HTR-8/SVneo (cell line): ENCODE results near the gene TRAF3.
"Not testable (repeated sequence)": the region's sequence is repeated elsewhere in the genome, so short reads cannot be mapped to it uniquely, and the experiment has no call there.

Source experiments
- DNase-seq: peaks from one replicate; pipeline ENCODE4 v3.0.0; 2011; ENCODE audit warnings: low spot score, mixed read lengths; ENCODE audit not compliant: insufficient read length
- FAIRE-seq: peaks from 2 replicates; lab custom pipeline; 2011; peaks lifted over from hg19 to GRCh38; lab: Jason Lieb, UNC

TRAF3 gene

DNA sequence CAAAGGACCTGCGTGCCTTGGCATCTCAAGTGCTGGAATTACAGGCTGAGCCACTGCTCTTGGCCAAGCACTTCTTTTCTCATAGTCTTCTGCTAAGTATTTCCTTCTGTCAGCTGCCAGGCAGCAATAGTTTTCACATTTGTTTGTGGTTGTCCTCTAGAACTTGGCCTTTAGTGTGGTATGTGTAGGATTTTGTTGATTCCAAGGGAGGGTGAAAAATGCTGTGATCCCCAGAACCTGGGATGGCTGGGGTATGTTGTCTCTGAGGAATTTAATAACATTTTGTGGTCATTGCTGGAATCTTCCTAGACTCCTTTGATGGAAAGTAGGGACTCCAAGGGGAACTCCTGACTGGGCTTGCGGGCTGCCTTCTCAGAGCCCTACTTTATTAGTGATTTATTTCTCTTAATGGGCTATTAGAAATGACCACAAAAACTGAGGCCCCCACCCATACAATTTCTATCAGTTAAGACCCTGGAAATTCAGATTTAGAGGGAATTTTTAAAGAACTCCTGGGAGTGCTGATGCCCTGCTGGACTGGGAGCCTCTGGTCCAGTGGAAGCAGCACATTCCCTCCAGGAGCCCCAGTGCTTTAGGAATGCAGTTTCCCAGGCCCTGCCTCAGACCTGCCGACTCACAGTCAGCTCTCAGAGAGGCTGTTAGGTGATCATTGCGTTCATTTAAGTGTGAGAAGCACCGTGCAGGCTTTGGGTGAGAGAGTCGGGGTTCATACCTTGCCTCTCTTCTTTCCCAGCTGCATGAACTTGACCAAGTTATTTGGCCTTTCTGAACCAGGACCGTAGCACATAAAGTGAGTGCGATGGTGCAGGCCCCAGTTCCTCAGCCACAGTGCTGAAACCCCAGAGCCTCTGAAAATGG is 22.7 kb downstream of the TRAF3 start:
- FAIRE-seq (no peak), DNase-seq (peak; percentile 60)

DNA sequence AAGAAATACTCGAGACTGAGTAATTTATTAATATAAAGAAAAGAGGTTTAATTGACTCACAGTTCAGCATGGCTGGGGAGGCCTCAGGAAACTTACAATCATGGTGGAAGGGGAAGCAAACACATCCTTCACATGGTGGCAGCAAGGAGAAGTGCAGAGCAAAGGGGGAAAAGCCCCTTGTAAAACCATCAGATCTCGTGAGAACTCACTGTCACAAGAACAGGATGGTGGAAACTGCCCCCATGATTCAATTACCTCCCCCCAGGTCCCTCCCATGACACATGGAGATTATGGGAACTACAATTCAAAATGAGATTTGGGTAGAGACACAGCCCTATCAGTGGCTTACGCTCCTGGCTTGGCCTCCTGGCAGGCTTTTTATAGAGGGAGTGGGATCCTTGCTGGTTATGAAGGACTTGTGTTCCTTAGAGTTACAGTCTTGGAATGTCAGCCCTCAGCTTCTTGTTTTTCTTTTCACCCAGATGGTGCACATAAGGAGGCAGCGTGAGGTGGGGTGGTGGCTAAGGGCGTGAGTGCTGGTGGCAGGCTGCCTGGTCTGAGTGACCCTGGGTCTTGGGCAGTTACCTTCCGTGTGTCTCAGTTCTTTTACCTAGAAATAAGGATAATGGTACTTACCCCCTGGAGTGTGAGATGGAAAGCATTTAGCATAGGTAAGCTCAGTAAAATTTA is 25.7 kb downstream of the TRAF3 start:
- FAIRE-seq, result no peak
- DNase-seq, result no peak

DNA sequence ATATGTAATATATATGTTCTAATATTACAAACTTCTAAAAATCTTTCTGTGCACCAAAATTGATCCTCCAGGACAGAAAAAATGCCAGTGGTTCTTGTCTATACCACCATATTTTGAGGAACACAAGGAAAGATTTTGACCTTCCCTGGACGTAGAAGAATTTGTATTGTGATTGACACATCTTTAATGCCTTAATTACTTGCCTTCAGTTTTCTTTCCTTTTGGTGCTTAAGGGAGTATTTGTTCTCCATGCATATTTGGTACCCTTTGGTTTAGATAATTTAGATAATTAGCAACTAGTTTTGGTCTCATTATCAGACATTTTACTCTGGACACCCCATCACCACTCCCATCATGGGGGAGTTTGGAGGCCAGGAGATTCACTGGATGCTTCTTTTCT is 27.6 kb downstream of the TRAF3 start:
- FAIRE-seq, result no peak
- DNase-seq, result no peak

DNA sequence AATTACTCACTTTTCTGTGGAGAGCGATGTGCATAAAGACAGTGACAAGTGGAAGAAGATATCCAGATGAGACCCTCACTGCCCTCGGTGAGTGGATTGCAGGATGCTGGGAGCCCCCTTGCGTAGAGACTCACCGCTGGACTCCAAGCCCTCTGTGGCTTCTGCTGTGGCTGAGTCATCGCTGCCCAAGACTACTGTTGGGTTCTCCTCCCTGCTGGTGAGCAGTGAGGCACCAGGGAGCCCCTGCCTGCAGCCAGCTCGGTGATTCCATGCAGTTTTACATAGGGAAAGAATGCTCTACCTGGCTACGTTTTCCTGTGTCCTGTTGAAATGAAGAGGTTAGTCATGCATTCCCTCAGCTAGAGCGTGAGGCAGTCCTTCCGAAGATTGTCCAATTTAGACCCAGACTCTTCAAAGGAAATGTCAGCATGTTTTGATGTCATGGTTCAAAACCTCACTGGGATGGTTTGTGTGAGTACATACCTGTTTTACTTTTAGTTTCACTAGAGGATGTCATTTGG is 28.2 kb downstream of the TRAF3 start:
- FAIRE-seq (peak; percentile 4), DNase-seq (peak; percentile 63)

DNA sequence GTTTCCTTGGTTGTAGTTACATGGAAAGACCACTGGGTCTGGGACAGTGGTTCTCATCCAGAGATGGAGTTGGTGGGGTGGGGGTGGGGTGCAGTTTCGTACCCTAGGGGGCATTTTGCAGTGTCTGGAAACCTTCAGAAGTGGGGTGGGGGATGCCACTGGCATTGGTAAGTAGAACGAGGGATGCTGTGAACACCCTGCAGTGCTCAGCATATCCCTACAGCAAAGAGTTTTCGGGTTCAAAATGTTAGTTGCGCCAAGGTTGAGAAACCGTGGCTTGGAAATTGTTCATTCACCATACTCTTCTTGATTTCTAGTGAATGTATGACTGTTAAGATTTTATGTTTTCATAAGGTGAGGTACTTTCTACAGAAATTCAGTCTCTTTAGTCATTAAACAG is 28.7 kb downstream of the TRAF3 start:
- DNase-seq (no peak), FAIRE-seq (no peak)

DNA sequence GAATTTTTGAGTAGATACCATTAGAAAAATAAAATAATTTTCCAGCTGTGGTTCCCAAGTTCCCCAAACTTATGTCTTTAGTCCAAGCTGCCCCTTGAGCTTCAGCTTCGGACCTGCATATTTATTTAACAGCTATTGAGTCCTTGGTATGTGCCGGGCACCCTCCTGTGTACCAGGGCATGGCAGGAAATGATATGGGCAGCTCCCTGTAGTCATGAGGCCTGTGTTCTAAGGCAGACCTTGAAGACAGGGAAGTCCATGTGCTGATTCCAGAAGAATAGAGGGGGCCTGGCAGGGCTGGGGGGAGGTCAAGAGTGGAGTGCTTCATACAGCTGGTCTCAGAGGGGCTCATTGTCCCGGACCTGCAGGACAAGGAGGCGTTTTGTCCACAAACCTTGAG is 29.2 kb downstream of the TRAF3 start:
- FAIRE-seq, result no peak
- DNase-seq, result no peak

DNA sequence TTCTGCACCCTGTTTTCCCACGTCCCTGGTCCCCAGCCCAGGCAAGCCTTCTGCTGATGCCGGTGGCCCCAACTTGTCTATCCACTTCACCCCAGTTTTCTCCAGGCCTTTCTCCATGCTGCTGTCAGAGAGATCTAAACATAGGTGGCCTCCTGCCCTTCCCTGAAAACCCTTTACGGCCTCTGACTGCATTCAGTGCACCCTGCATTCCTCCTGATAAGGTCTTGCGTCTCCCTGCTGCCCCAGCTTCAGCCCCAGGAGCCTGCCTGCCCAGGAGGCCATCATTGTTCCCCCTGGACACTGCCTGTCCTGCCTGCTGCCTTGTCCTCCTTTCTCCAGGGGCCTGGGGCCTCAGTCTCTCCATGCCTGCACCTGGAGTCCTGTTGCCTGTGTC is 29.8 kb downstream of the TRAF3 start:
- DNase-seq (no peak), FAIRE-seq (no peak)

DNA sequence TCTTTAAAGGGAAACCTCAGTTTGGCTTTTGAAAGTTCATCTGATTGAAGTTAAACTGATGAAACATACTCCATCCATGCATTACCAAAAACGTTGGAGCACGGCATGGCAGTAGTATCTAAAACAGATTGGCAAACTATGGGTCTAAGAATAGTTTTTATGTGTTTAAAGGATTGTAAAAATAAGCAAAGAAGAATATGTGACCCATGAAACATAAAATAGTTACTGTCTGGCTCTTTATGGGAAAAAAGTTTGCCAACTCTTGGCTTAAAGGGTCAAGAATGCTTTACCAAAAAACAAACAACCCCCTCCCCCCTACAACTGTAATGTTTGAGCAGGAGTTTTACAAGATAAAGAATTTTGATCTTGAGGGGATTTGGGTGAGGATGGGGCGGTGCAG is 32.6 kb downstream of the TRAF3 start:
- DNase-seq (no peak), FAIRE-seq (no peak)

DNA sequence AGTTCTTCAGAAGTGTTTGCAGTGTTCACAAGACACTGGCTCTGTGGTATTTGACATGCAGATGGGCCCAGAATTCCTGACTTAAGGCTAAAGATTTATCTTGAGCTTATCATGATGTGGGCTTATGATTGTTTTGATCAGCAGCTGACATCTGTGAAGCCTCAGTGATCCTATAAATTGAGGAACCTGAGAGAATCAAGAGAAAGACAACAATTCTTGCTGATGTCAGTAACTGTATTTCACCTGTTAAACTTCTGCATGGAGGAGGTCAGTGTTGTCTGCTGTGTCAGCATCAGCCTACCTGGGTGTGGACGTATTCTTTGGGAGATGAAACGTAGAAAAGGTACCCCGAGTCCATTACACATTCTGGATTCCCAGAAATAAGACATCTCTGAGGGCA is 33.3 kb downstream of the TRAF3 start:
- DNase-seq (no peak), FAIRE-seq (no peak)

DNA sequence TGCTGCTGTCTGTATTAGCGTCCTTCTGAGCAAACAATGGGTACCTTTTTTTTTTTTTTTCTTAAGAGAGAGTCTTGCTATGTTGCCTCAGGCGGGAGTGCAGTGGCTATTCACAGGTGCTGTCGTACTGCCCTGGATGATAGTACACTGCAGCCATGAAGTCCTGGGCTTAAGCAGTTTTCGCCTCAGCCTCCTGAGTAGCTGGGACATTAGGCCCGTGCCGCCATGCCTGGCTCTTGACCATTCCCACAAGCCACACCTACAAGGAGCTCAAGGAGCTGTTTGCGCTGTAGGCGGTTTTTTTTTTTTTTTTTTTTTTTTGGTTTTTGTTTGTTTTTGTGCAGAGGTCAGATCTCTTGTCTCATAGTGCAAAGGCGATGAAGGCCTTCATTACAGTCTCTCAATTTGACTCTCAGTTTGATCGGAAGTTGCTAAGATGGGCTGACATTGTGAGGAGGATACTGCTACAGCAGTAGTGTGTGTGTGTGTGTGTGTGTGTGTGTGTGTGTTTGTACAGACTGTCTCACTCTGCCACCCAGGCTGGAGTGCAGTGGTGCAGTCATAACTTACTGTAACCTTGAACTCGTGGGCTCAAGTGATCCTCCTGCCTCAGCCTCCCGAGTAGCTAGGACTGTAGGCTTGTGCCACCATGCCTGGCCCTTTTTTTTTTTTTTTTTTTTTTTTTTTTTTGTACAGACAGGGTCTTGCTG is 34.2 kb downstream of the TRAF3 start:
- FAIRE-seq, result no peak

DNA sequence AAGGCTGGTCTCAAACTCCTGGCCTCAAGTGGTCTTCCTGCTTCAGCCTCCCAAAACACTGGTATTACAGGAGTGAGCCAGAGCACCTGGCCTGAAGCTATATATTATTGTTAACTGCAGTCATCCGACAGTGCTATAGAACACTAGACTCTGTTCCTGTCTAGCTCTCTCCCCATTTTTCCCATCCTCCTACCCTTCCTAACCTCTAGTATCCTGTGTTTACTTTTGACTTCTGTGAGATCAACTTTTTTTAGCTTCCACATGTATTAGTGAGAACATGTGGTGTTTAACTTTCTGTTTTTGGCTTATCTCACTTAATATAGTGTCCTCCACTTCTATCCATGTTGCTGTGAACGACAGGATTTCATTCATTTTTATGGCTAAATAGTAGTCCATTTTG is 34.7 kb downstream of the TRAF3 start:
- FAIRE-seq (no peak), DNase-seq (no peak)

More for the DNA sequence above, 34.2 kb downstream of the TRAF3 start:
- no peak for DNase-seq

DNA sequence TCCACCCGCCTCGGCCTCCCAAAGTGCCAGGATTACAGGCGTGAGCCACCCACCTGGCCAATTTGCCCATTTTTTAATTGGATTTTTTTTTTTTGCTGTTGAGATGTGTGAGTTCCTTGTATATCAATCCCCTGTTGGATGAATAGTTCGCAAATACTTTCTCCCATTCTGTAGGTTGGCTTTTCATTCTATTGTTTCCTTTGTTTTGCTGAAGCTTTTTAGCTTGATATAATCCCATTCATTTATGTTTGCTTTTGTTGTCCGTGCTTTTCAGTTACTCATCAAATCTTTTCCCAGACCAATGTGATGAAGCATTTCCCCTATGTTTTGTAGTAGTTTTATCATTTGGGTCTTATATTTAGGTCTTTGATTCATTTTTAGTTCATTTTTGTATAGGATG is 36.4 kb downstream of the TRAF3 start:
- DNase-seq, result no peak
- no peak for FAIRE-seq

DNA sequence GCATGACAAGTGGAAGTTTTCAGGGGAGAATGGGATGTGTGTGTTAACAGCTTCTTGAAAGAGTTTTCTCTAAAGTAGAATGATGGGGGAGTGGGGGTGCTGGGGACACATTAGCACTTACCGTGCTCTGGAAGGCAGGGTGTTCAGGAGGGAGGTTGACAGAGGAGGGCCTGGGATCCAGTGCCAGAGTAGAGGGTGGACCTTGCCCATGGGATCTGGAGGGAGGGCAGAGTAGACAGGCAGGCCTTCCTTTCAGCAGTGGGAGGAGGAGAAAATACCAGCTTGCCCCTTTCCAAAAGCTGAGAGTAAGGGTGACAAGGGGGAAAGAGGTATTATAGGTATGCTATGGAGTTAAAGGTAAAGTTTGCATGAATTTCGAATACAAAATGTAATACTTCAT is 40.1 kb downstream of the TRAF3 start:
- DNase-seq, result no peak
- no peak for FAIRE-seq

DNA sequence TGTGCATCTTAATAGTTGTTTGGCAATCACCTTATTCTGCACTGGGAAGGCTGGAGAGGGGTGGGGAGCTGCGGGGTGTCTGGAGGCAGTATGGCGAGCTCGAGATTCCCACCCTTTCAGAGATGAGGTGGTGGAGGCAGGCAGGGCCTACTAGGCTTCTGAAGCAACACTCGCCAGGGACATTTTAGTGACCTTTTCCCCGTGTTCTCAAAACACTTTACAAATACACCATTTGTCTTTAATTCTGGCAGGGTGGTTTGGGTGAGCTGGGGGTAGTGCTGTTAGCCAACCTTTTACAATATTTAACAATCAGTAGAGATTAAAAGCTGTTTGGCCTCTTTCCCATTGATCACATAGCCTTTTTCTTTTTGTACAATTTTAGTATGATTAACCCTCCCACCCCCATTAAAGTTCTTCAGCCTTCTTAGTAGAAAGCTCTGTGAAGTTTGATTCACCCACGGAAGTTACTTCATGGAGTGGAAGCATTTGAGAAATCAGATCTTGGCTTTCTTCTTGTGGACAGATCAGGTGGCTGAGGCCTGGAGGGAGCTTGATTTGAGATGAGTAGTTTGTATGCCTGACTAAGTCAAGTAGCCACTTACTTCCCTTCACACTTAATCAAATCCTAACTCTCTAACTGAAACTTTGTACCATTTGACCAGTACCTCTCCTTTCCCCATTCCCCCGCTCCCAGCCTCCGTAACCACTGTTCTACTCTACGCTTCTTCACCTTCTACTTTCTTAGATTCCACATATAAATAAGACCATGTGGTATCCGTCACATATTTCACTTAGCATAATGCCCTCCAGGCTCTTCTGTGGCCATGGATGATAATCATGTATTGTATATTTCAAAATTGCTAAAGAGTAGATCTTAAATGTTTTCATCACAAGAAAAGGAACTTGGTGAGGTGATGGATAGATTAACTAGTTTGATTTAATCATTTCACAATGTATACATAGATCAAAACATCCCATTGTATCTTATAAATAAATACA is 41.0 kb downstream of the TRAF3 start:
- FAIRE-seq (no peak), DNase-seq (no peak)

DNA sequence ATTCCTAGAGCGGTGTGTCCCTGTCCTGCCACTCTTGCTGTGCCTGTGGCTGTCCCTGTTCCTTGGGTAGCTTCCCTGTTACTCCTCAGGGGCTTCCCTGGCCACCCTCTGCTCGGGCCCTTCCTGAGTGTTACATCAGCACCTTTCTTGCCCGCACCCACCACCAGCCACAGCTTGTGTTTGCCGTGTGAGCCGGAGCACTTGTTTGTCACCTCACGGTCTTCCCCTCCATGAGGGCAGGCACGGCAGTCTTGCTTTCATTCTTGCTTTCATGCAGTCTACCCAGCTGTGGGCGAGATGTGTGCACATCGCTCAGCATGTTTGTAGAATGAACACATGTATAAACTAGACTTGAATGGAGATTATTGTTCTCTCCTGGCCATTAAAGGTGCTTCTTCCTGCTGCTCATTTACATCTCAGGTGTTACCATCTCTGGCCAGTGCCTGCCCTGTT is 42.0 kb downstream of the TRAF3 start:
- FAIRE-seq (no peak), DNase-seq (no peak)

DNA sequence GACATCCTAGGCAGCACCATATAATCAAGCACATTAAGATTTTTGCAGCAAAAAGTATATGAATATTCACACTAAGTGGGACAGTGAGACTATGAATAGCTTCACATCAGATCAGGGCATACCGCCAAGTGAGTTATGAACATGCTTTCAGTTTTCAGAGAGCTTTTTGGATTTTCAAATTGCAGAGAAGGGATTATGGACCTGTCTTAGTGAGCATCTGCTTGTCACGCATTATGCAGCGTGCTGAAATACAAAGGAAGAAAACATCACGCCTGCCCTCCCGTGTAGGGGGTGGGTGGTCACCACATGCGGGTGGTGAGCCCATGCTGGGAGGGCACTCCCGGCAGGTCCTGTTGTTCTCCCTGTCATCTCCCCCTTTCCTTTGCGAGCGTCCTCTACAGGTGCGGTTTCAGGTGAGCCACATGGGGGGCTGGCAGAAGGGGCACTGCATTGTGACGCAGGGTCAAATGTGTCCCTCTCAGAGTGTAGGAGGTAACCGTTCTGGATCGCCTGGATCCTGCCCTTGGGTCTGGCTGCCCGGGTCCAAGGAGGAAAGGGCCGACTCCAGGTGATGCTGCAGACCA is 42.6 kb downstream of the TRAF3 start:
- no peak for DNase-seq
- no peak for FAIRE-seq

DNA sequence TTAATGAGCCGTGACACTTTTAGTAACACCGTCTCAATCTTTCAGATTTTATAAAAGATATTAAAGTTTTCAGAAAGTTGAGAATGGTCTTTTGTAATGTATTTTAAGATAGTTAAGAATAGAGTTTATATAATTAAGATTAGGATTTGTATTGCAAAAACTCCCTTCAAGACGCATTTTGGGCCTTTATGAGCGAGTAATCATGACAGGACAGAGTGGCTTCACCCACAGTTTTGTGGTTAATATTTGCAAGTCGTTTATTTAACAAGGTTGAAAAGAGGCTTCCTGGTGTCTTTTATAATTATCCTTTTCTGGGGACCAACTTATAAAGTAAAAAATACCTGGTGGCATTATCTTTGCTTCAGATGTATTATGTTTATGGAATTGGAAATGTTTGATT is 44.0 kb downstream of the TRAF3 start:
- FAIRE-seq, result no peak
- no peak for DNase-seq

DNA sequence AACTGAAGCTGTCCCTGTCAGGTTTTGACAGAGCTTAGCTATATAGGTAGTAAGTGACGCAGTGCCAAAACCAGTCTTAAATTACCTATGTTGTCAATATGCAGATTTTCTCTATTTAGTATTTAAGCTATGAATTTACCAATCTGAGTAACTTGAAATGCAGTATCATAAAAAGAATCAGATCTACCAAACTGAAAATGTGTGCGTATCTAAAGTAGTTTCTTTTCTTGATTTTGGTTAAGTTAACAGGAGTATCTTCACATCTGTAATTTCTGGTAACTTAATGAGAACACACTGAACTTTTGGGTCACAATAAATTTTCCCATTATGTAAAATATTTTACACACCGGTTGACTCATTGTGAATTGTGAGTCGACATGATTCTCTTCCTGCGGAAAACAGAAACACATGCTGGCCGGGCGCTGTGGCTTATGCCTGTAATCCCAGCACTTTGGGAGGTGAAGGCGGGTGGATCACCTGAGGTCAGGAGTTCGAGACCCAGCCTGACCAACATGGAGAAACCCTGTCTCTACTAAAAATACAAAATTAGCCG is 45.1 kb downstream of the TRAF3 start:
- FAIRE-seq (no peak), DNase-seq (no peak)

DNA sequence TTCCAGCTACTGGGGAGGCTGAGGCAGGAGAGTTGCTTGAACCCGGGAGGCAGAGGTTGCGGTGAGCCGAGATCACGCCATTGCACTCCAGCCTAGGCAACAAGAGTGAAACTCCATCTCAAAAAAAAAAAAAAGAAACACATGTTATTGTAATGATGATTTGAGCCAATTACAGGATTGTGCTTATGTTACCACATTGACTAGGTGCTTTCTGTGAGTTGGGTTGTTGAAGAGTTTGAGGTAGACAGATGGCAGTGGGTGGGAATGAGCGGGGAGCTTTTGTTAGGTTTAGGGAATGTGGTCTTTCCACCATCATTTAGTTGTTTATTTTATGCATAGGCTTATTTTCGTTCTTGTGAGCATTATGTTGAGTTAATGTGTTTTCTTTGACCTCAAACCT is 45.6 kb downstream of the TRAF3 start:
- not testable (repeated sequence) for DNase-seq, FAIRE-seq
